ENCODE measurements around the gene PCK2. TPM values are rescaled to one million over a fixed set of nuclear protein-coding genes. Genes with fewer than 3 reads are reported as not detected.

Gene PCK2
- total RNA-seq, 1 experiment from 2014 or later = 43.6 TPM

GRCh38 chr14:24067133-24068082 is 26.7 kb upstream of the PCK2 start:
- H3K4me3 Mint-ChIP-seq (ENCODE audit: low read depth, unreplicated experiment) = no peak overlapping the region
- no peak for DNase-seq
- CTCF ChIA-PET = no interaction called here
- no peaks in the 10 kb centered on the region for H3K4me1 Mint-ChIP-seq (ENCODE audit: low read depth, unreplicated experiment)
- peaks cover 98% of the 10 kb centered on the region for H3K27me3 Mint-ChIP-seq (ENCODE audit: unreplicated experiment)
- BruUV-seq (replicated peaks) = no TSS peak
- intact Hi-C loops (cut with micrococcal nuclease; ENCODE audit: unreplicated experiment) = no loop called here
- TF ChIP-seq CTCF (IDR thresholded peaks at IDR 0.05; ENCODE audit: unreplicated experiment) = no peak
- no peak overlapping the region for H3K27ac Mint-ChIP-seq (ENCODE audit: unreplicated experiment)
- no peaks in the 10 kb centered on the region for H3K9me3 Mint-ChIP-seq (ENCODE audit: low read depth, unreplicated experiment)
- no peaks in the 10 kb centered on the region for H3K36me3 Mint-ChIP-seq (ENCODE audit: insufficient read depth, unreplicated experiment)

GRCh38 chr14:24068711-24069410 is 25.2 kb upstream of the PCK2 start:
- Mint-ChIP-seq H3K4me1 (ENCODE audit: low read depth, unreplicated experiment) (no peaks in the 10 kb centered on the region), H3K9me3 (ENCODE audit: low read depth, unreplicated experiment) (no peaks in the 10 kb centered on the region), H3K27ac (ENCODE audit: unreplicated experiment) (no peak overlapping the region), H3K4me3 (ENCODE audit: low read depth, unreplicated experiment) (no peak overlapping the region), H3K27me3 (ENCODE audit: unreplicated experiment) (peaks cover 92% of the 10 kb centered on the region), H3K36me3 (ENCODE audit: insufficient read depth, unreplicated experiment) (no peaks in the 10 kb centered on the region)
- intact Hi-C loops (cut with micrococcal nuclease; ENCODE audit: unreplicated experiment) = no loop called here
- CTCF ChIA-PET = interaction anchor here (0.7 kb wide), 2 partner anchors 12 to 29 kb away, joined by 3 read pairs; no protein-coding TSS in a partner anchor
- TF ChIP-seq CTCF (IDR thresholded peaks at IDR 0.05; ENCODE audit: unreplicated experiment) = no peak
- DNase-seq = no peak
- no TSS peak for BruUV-seq (replicated peaks)

- CTCF ChIA-PET = no interaction called here
- BruUV-seq (replicated peaks) = no TSS peak
- Mint-ChIP-seq H3K4me3 (ENCODE audit: low read depth, unreplicated experiment) (no peak overlapping the region), H3K27ac (ENCODE audit: unreplicated experiment) (no peak overlapping the region), H3K4me1 (ENCODE audit: low read depth, unreplicated experiment) (no peaks in the 10 kb centered on the region), H3K36me3 (ENCODE audit: insufficient read depth, unreplicated experiment) (no peaks in the 10 kb centered on the region), H3K9me3 (ENCODE audit: low read depth, unreplicated experiment) (no peaks in the 10 kb centered on the region), H3K27me3 (ENCODE audit: unreplicated experiment) (peaks cover 92% of the 10 kb centered on the region)
- no peak for TF ChIP-seq CTCF (IDR thresholded peaks at IDR 0.05; ENCODE audit: unreplicated experiment)
- DNase-seq = no peak
- intact Hi-C loops (cut with micrococcal nuclease; ENCODE audit: unreplicated experiment) = no loop called here
Measured at GRCh38 chr14:24069411-24069735, 24.7 kb upstream of the PCK2 start.

- TF ChIP-seq CTCF (IDR thresholded peaks at IDR 0.05; ENCODE audit: unreplicated experiment) = no peak
- DNase-seq = no peak
- no TSS peak for BruUV-seq (replicated peaks)
- Mint-ChIP-seq H3K4me3 (ENCODE audit: low read depth, unreplicated experiment) (no peak overlapping the region), H3K27me3 (ENCODE audit: unreplicated experiment) (peaks cover 90% of the 10 kb centered on the region), H3K4me1 (ENCODE audit: low read depth, unreplicated experiment) (no peaks in the 10 kb centered on the region), H3K9me3 (ENCODE audit: low read depth, unreplicated experiment) (no peaks in the 10 kb centered on the region), H3K36me3 (ENCODE audit: insufficient read depth, unreplicated experiment) (no peaks in the 10 kb centered on the region), H3K27ac (ENCODE audit: unreplicated experiment) (no peak overlapping the region)
- intact Hi-C loops (cut with micrococcal nuclease; ENCODE audit: unreplicated experiment) = no loop called here
- CTCF ChIA-PET = interaction anchor here (0.7 kb wide), 1 partner anchor 7 kb away, joined by 3 read pairs; no protein-coding TSS in a partner anchor
Measured at GRCh38 chr14:24070285-24071143, 23.6 kb upstream of the PCK2 start.

Measured in Calu3 (cell line).